Anterior cingulate cortex (tissue), 58 donors: ENCODE results near the gene AKR1B15.

ENCODE experiments used
- DNase-seq, 58 donors: peaks; one replicate each; lab custom pipeline; 2025; lab: John Stamatoyannopoulos, UW

AKR1B15 gene

DNA sequence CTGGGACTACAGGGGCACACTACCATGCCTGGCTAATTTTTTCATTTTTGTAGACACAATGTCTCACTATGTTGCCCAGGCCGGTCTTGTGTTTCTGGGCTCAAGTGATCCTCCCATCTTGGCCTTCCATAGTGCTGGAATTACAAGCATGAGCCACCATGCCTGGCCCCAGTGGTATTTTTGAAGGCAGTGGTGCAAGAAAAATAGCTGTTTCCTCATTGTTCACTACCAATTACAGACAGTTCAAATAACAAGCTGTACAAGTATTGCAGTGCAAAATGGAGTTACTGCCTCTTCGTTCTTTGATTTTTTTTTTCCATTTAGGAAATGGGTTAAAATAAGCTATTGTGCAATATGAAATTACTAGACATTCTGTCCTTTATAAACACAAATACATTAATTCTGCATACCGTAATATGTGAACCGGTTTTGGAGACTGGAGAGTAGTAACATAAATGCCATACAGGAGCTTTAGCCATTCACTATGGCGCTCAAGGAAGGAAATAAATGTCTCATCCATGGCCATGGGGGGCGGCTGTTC is 62.8 kb downstream of the AKR1B15 start:
- DNase-seq, result no peak

GRCh38 chr7:134612197-134612596 is 63.3 kb downstream of the AKR1B15 start:
- DNase-seq, result no peak

- no peak for DNase-seq
These were observed 64.9 kb downstream of the AKR1B15 start for GRCh38 chr7:134613623-134614347.

GRCh38 chr7:134616611-134617010 is 67.7 kb downstream of the AKR1B15 start:
- no peak for DNase-seq

DNA sequence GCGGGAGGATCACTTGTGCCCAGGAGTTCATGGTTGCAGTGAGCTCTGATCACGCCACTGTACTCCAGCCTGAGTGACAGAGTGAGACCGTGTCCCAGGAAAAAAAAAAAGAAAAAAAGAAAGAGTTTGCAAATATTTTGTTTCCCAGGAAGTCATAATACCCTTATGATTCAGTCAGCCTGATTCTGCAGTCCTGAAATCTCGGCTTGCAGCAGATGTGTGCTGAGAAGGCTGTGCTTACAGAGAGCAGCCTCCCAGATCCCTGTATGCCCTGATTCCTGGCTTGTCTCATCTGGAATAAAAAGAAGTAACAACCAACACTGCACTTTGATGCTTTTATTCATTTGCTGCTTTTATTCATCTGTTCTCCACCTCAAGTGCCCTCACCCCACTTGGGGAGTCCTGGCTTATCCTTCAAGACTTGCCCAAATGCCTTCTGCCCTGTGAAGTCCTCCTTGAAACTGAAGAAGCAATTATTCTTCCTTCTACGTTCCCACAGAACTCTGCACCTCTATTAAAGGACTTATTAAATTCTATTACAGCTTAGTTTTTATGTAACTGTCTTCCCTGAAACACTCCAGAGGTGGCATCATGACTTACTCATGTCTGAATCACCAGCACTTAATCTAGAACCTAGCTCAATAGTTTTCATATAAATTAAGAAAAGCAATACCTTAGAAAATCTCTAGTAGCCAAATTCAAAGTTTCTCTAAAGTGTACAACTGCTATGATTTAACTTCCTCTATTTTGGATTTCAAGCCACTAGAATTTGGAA is 70.0 kb downstream of the AKR1B15 start:
- DNase-seq, result peak in 3 of 58 donors; percentile 5 to 15 (median 12)

DNA sequence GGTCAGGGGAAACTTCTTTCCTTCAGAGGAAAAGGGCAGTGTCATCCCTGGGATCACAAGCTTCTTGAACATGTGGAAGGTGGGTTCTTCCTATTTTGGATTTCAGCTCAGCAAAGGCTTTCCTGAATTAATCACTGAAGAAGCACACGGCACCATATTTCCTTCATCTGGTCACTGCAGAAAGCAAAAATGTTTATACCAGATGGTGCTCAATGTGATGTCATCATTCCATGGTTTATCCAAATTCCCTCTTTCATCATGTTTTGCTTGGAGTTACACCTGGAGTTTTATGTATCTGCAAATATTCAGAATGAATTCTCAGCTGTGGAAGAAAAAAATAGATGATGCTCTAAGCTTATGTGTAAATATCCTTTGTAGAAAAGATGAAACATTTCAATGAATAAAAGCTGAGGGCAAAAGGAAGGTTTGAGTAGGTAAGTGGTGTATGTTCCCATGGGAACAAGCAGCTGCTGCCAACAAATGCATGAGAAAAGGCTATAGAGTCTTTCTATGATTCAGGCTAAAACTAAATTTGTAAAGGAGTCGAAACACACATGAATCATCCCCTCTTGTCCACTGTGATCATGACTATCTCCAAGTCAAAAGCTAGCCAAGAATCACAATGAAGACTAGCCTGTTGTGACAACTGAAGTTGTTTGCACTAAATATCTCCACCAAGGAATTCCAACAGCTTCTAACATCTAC is 70.9 kb downstream of the AKR1B15 start:
- peak in 3 of 58 donors; percentile 2 to 18 (median 9) for DNase-seq

DNA sequence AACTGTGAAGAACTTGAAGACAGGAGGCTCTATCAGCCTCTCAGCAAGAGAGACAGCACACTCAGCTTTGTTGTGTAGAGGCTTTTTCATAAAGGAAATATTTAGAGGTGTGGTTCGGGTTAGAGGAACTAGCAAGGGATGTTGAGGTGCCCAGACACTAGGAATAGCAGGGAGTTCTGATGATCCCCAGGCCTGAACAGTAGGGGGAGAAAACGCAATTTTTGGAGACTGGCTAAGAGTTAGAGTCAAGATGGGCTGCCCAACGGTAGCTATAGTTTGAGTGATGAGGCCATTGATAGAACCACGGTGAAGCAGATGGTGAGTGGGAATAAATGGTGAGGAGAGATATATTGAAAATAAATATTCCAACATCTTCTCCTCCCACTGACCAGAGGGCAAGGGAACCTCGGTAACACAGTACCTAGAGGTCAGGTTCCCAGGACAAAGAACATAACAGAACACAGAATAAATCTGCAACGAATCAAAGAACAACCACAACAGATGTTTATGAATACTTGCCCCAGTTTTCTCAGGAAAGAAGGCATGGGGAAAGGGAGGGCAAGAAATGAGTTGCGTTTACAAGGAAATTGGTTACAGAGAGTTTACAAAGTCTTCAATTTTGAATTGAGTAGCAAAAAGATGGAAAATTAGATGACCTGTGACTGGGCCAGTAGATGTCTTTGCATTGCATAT is 73.5 kb downstream of the AKR1B15 start:
- no peak for DNase-seq

GRCh38 chr7:134623193-134623592 is 74.3 kb downstream of the AKR1B15 start:
- no peak for DNase-seq

DNA sequence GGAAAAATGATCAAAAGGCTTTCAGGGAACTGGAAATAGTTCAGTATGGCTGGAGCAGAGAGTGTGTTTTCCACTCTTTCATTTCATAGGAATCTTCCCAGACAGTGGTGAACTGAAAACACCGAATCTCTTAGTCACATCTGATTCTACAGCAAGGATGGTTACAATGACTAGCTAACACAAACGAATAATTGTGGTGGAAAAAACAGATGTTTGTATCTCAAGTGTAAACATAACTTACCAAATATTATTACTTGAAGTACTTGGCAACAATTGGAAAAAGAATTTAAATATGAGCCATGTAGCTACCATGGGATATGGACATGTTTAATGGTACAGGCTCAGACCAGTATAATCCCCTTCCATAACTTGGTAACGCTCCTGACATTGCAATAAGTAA is 76.6 kb downstream of the AKR1B15 start:
- DNase-seq, result no peak

GRCh38 chr7:134627109-134627774 is 78.3 kb downstream of the AKR1B15 start:
- DNase-seq, result no peak

DNA sequence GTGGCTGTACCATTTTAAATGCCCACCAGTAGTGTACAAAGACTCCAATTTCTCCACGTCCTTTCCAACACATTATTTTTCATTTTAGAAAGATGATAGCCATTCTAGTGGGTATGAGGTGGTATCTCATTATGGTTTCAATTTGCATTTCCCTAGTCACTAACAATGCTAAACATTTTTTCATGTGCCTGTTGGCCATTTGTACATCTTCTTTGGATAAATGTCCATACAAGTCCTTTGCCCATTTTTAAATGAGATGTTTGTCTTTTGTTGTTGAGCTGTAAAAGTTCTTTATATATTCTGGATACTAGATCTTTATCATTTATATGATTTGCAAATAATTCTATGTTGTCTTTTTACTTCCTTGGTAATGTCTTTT is 78.9 kb downstream of the AKR1B15 start:
- no peak for DNase-seq

DNA sequence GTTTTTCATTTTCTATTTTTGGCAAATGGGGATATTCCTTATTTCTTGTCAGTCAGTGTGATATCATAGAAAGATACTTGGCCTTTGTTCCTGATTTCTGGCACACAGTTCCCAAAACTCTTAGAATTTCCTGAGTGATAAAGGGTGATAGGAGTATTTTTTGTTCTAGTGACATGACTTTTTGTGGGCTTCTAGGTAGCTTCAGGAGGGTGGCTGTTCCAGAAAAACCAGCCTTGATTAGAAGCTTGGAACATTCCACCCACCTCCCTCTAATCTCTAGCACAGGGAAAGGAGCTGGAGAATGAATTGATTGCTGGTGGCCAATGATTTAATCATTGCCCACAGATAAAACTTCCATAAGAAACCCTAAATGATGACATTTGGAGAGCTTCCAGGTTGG is 80.5 kb downstream of the AKR1B15 start:
- no peak for DNase-seq
